ENCODE results near the gene IGLON5.

The IGLON5 gene

DNA sequence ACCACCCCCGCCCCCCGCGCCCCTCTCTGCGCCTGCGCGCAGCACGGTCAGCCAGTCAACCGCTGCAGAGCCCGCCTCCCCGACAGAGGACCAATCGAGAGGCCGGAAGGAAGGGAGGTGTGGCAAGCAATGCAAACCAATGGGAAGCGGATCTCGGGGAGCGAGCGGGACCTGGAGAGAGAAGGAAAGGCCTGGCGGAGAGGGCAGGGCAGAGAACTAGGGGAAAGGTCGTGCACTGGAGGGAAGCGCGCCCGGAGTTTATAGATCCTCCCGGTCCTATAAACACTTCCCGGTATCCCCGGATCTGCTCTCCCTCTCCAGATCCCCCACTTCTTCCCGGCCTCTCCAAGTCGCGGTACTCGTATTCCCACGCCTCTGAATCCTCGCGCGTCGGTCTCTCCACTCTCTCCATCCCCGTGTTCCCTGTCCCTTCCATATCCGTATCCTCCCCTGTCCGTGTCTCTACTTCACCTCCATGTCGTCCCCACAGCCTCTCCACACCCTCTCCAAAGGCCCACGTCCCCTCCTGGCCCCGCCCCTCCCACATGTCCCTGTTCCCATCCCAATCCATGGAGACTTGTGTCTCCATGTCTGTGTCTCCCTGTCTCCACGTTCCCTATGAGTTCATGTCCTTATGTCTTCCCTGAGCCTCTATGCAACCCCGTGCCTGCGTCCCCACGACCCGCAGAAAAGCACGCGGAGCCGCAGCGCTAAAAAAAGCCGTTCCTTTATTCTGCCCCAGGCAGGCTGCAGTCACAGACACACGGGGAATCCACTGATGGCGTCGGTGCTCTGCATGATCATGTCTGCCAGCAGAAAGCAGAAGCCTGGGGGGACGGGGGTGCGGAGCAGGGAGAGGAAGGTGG is 55.2 kb downstream of the IGLON5 start:
- DNase-seq: peak; percentile 96 to 97

DNA sequence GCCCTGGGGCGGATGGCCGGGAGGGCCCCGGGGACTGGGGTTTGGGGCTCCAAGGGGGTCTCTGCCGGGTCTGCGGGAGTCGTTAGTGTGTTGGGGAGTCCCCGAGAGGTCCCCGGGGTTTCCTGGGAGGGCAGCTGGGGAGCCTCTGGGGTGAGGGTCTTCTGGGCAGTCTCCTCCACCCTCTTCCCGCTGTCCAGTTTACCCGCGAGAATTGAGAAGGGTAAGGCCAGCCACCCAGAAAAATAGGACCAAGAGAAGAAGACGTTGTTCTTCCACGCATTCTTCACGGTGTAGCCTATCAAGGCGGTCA is 55.8 kb downstream of the IGLON5 start:
- DNase-seq: no peak

- DNase-seq: peak; percentile 97 to 98
These were observed 56.3 kb downstream of the IGLON5 start for GRCh38 chr19:51367565-51368365.

- DNase-seq: no peak
These were observed 57.2 kb downstream of the IGLON5 start, which contains the start of gene CLDND2 for GRCh38 chr19:51368366-51369282. CLDND2 (minus strand) TSS chr19:51369003; CDS start chr19:51368577, 426 bp downstream.

DNA sequence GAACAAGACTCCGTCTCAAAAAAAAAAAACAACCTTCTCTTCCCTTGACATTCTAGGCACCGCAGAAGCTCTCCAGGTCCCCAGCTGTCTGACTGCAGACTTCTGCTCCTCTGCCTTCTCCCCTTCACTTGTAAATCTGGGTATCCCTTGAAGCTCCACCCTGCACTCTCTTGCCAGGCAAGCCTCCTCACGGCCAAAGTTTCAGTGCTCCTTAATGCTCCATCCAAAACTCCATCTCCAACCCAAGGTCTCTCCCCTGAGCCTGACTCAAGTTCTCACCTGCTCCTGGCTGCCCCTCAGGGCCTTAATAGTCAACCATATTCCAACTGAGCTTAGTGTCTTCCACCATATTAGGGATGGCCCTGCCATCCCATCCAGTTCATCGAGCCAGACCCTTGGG is 58.8 kb downstream of the IGLON5 start:
- DNase-seq: no peak

DNA sequence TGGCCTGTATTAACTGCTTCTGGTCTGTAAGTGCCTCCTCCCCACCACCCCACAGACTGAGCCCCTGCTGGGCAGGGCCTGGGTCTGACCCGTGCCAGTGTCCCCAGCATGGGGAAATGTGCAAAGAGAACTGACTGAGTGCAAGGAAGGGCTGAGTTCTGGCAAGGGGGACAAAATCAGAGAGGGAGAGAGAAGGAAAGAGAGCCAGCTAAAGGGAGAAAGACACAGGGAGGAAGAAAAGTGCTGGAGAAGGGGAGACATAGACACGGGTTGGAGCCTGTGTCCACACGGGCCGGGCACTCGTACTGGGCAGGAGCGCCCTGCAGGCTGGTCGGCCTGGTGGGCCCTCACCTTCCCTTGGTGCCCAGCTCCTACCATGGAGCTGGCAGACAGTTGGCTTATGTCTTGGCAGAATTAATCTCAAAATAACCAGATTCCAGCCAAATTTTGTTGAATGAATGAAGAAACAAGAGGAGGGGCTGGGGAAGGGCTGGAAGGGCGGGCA is 59.8 kb downstream of the IGLON5 start:
- DNase-seq: no peak

DNA sequence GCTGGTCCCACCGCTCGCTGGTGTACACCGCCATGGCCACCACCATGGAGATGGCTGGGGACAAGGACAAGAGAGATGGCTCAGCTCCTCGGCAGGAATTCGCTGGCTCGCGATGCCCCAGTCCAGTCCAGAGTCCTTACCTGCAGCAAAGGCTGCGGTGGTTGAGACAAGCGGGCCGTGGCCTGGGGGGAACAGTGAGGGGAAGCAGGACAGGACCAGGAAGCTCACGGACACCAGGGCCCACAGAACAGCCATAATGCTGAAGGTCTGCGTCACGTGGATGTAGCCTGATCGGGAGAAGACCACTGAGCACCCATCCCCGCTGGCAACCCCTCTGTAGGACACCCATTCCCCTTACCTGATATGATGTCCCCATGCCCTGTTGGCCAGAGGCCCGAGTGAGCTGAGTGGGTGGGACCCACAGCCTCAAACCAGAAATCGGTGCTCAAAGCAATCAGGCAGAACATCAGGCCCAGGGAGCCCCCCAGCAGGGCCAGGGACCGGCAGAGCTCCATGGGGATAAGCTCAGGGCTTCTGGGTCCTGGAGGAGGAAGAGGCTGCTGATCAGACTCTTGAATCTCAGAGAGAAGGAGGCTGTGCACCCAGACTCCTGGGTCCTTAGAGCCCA is 60.7 kb downstream of the IGLON5 start:
- DNase-seq: no peak

DNA sequence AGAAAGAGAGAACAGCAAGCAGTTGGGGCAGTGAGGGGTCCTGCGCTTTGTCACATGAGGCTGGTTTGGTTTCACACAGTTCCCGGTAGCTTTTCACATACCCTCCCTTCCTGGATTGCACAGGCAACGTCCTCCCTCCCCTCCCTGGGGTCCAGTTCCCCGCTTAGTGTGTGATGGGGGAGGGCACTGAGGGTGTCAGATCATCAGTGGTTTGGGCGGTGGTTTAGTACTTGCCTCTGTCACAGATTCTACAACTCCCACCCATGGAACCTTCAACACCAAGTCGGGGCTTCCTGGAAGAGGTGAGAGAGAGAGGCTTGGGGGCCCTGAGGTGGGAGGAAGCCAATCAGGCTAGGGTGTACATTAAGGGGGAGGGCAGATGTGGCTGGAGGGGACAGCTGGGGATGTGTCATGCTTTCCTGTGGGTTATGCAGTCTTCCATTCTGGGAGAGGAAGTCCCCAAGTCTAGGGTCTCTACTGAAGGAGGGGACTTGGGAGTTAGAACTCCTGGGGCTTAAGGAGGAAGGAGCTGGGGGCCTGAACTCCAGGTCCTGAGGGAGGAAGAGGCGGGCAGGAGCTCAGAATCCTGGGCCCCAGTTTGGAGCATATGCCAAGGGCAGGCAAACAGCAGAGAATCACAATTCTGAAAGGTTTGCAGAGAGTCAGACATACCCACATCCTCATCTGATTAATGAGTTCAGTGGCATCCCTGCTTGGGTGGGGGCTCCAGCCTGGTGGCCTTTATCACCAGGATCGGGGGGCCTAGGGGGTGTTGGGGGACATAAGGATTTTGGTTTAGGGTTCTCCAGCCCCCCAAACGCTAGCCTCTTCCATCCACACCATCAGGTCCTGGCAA is 61.4 kb downstream of the IGLON5 start, which contains the start of gene NKG7:
Gene NKG7, minus strand, starts transcription at position 6 of the 856 bp plus-strand sequence. CDS start 119 bp downstream, outside the sequence.
- no peak for DNase-seq

GRCh38 chr19:51375504-51376221 is 64.2 kb downstream of the IGLON5 start:
- peak in 1 of 2 donors; percentile 37 for DNase-seq

DNA sequence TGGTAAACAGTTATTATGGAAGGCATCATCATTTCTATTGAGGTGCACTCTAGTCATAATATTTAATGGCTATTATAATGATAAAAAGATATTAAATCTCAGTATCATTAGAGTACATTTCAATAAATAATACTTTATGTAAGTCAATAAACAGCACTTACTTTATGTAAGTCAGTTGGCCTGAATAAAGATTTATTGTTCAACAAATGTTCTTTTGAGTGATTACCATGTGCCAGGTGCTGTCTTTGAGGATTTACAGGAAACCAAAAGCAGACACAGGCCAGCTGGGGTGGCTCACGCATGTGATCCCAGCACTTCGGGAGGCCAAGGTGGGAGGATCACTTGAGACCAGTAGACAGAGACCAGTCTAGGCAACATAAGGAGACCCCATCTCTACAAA is 66.0 kb downstream of the IGLON5 start:
- no peak for DNase-seq

- DNase-seq: no peak
These were observed 68.9 kb downstream of the IGLON5 start for GRCh38 chr19:51380379-51380778.
